Measurements from ENCODE around the gene EHHADH. TPM values are rescaled to one million over a fixed set of nuclear protein-coding genes. Genes with fewer than 3 reads are reported as not detected.

The EHHADH gene
- polyA plus RNA-seq, 1 of the 3 experiments (the other 2 are of a cell fraction) = 2.5 TPM

- CTCF ChIA-PET = interaction anchor here (1.2 to 1.3 kb wide), 2 partner anchors 34 to 689 kb away, joined by 4 to 7 read pairs; partner anchors contain the start of gene EPHB3
- no peak overlapping the region for H3K9ac ChIP-seq
- no peaks in the 10 kb centered on the region for H3K79me2 ChIP-seq (ENCODE audit: insufficient read depth)
- H3K9me3 ChIP-seq = no peaks in the 10 kb centered on the region
- peaks cover 6 to 15% of the 10 kb centered on the region in 2 experiments for H3K36me3 ChIP-seq (replicated peaks in 1 of 2; ENCODE audit: control insufficient read depth in 1 of 2, insufficient read depth in 2 of 2, low read length in 1 of 2)
- H3K4me1 ChIP-seq (ENCODE audit: control insufficient read depth in 1 of 2, insufficient read depth in 2 of 2, low read depth in 1 of 2, low read length in 1 of 2) = peaks cover 0 to 2% of the 10 kb centered on the region in 2 experiments; a peak in 2 of 4 replicates
- H2AFZ ChIP-seq (ENCODE audit: low read depth) = no peak overlapping the region
- no peaks in the 10 kb centered on the region for H3K27me3 ChIP-seq (ENCODE audit: insufficient read depth)
- DNase-seq = no peak
- no peak overlapping the region for H3K4me3 ChIP-seq (ENCODE audit: low read depth in 2 of 2, low read length in 1 of 2)
- H3K27ac ChIP-seq (ENCODE audit: low read depth in 2 of 2, low read length in 1 of 2) = no peak overlapping the region
- H3F3A ChIP-seq (replicated peaks; ENCODE audit: insufficient read depth) = no peaks in the 10 kb centered on the region
- no peaks in the 10 kb centered on the region for H4K20me1 ChIP-seq (ENCODE audit: insufficient read depth)
- no peak overlapping the region for H3K4me2 ChIP-seq
- POLR2A ChIA-PET = no interaction called here
- no peak for TF ChIP-seq FOXM1 (IDR thresholded peaks at IDR 0.05; ENCODE audit: low read depth)
- TF ChIP-seq RAD21 (IDR thresholded peaks at IDR 0.05; ENCODE audit: low read length) = no peak
- no peak for TF ChIP-seq PBX3 (IDR thresholded peaks at IDR 0.05)
- no peak for TF ChIP-seq REST (IDR thresholded peaks at IDR 0.05; ENCODE audit: low read depth, low read length)
- H3K9me2 ChIP-seq = no peaks in the 10 kb centered on the region
Measured at GRCh38 chr3:185250247-185250646, 3.6 kb downstream of the EHHADH start.

GRCh38 chr3:185242642-185243041 lies 11.2 kb downstream of the EHHADH start:
- no peaks in the 10 kb centered on the region for H3K9me2 ChIP-seq
- no peaks in the 10 kb centered on the region for H4K20me1 ChIP-seq (ENCODE audit: insufficient read depth)
- TF ChIP-seq SMC3 (IDR thresholded peaks at IDR 0.05; ENCODE audit: low read depth, low read length) (no peak), MXI1 (IDR thresholded peaks at IDR 0.05; ENCODE audit: low read depth, low read length) (no peak), NRF1 (IDR thresholded peaks at IDR 0.05; ENCODE audit: low read depth, low read length) (no peak), CHD2 (IDR thresholded peaks at IDR 0.05; ENCODE audit: low read length, partially characterized antibody) (no peak), MAX (IDR thresholded peaks at IDR 0.05; ENCODE audit: low read depth) (no peak), JUND (IDR thresholded peaks at IDR 0.05) (no peak), FOSL2 (IDR thresholded peaks at IDR 0.05; ENCODE audit: borderline replicate concordance, low read depth) (no peak), PBX3 (IDR thresholded peaks at IDR 0.05) (no peak), CTCF (IDR thresholded peaks at IDR 0.05) (no peak), RFX5 (IDR thresholded peaks at IDR 0.05; ENCODE audit: low read length) (no peak), YY1 (IDR thresholded peaks at IDR 0.05; ENCODE audit: low read depth) (no peak)
- no peaks in the 10 kb centered on the region for H3K4me1 ChIP-seq (ENCODE audit: control insufficient read depth in 1 of 2, insufficient read depth in 2 of 2, low read depth in 1 of 2, low read length in 1 of 2)
- H3K79me2 ChIP-seq (ENCODE audit: insufficient read depth) = no peaks in the 10 kb centered on the region
- no peaks in the 10 kb centered on the region for H3F3A ChIP-seq (replicated peaks; ENCODE audit: insufficient read depth)
- H3K4me3 ChIP-seq (ENCODE audit: low read depth in 2 of 2, low read length in 1 of 2) = no peak overlapping the region
- H3K9me3 ChIP-seq = peaks cover 10% of the 10 kb centered on the region
- ChIA-PET POLR2A (no interaction called here), CTCF (interaction anchor here (0.8 kb wide), 1 partner anchor 28 kb away, joined by 3 read pairs; no protein-coding TSS in a partner anchor)
- H3K4me2 ChIP-seq = no peak overlapping the region
- H3K27me3 ChIP-seq (ENCODE audit: insufficient read depth) = no peaks in the 10 kb centered on the region
- no peak overlapping the region for H3K27ac ChIP-seq (ENCODE audit: low read depth in 2 of 2, low read length in 1 of 2)
- H2AFZ ChIP-seq (ENCODE audit: low read depth) = no peak overlapping the region
- WGBS (ENCODE audit: low lambda C conversion rate) = 75% methylated on average over 3 of the region's 3 CpGs
- no peak overlapping the region for H3K9ac ChIP-seq
- peaks cover 1 to 10% of the 10 kb centered on the region in 2 experiments for H3K36me3 ChIP-seq (replicated peaks in 1 of 2; ENCODE audit: control insufficient read depth in 1 of 2, insufficient read depth in 2 of 2, low read length in 1 of 2)
- no peak for DNase-seq
